Naive thymus-derived CD8-positive, alpha-beta T cell (primary cell): ENCODE measurements around the gene ADCY6. TPM values are rescaled to one million over a fixed set of nuclear protein-coding genes. Genes with fewer than 3 reads are reported as not detected.

Experiments
- ATAC-seq, 2 donors: fragments of 150-1000 bp; cut with Tn5 transposase in 1 of 2; sonication (Bioruptor Pico), chemical (Tn5 transposase) in 1 of 2; 1 replicate in 1 of 2; 2 replicates in 1 of 2; pipeline ENCODE4 v1.10.0; 2021; ENCODE audit warnings: mild to moderate bottlenecking in 2 of 2, moderate library complexity in 2 of 2
- POLR2A ChIA-PET: fragments of 350-600 bp; sonication (Branson Sonifier 250); formaldehyde crosslinking; loops from one replicate; lab custom pipeline; 2021; ENCODE audit warnings: antibody characterized with exemption; lab: Charles Lee
- DNase-seq, 10 donors: peaks; one replicate each; pipeline versions ENCODE4 v3.0.0 to v3.0.0-alpha.2; 2020 to 2022
- H3K27ac Mint-ChIP-seq, 10 donors: one replicate each; pipeline ENCODE4 v1.8.0; 2020 to 2022; ENCODE audit warnings: mild to moderate bottlenecking in 10 of 10, mixed read lengths in 10 of 10, moderate library complexity in 4 of 10, inconsistent platforms in 1 of 10
- H3K27me3 Mint-ChIP-seq, 5 donors: one replicate each; pipeline ENCODE4 v1.8.0; 2021 to 2022; ENCODE audit warnings: mixed read lengths in 5 of 5
- H3K36me3 Mint-ChIP-seq, 3 donors: one replicate each; pipeline ENCODE4 v1.8.0; 2020 to 2022; ENCODE audit warnings: mixed read lengths in 3 of 3, mild to moderate bottlenecking in 2 of 3, inconsistent platforms in 1 of 3
- H3K4me1 Mint-ChIP-seq, 4 donors: one replicate each; pipeline ENCODE4 v1.8.0; 2021 to 2022; ENCODE audit warnings: mixed read lengths in 4 of 4
- H3K4me3 Mint-ChIP-seq, 10 donors: one replicate each; pipeline ENCODE4 v1.8.0; 2020 to 2022; ENCODE audit warnings: mild to moderate bottlenecking in 10 of 10, mixed read lengths in 10 of 10, moderate library complexity in 6 of 10, inconsistent platforms in 1 of 10
- H3K9me3 Mint-ChIP-seq, 9 donors: one replicate each; pipeline ENCODE4 v1.8.0; 2020 to 2022; ENCODE audit warnings: mixed read lengths in 9 of 9, mild to moderate bottlenecking in 3 of 9, inconsistent platforms in 1 of 9, moderate library complexity in 1 of 9
- polyA plus RNA-seq, 3 donors: library from polyadenylated mRNA; unstranded; fragments of 300-500 nt; fragmentation: Illumina TruSeq; gene quantifications; one replicate each; pipeline ENCODE4 v1.2.3, GENCODE V29; 2021
- total RNA-seq, 8 experiments: library from RNA in 2 of 8; stranded (reverse) in 2 of 8; gene quantifications; one replicate each; pipeline ENCODE4 v1.2.3 and lab custom pipeline; 2021 to 2026

The ADCY6 gene
- total and polyA plus RNA-seq, 5 experiments from 2014 or later = not detected

GRCh38 chr12:48823281-48823680, 34.4 kb upstream of the ADCY6 start:
- Mint-ChIP-seq H3K4me1 (peaks cover under 1 to 8% (median 6%) of the 10 kb centered on the region in 4 donors), H3K36me3 (peaks cover 0 to under 1% (median 0%) of the 10 kb centered on the region in 3 donors), H3K4me3 (no peak overlapping the region), H3K27me3 (no peaks in the 10 kb centered on the region), H3K27ac (peak overlapping the region in 1 of 10 donors; percentile 16), H3K9me3 (no peaks in the 10 kb centered on the region)
- POLR2A ChIA-PET = interaction anchor here (0.6 kb wide), 1 partner anchor 11 kb away, joined by 3 read pairs; no protein-coding TSS in a partner anchor
- ATAC-seq (no peak), DNase-seq (no peak)

GRCh38 chr12:48822711-48823110, 33.8 kb upstream of the ADCY6 start:
- no peaks in the 10 kb centered on the region for H3K27me3 Mint-ChIP-seq
- no peaks in the 10 kb centered on the region for H3K36me3 Mint-ChIP-seq
- POLR2A ChIA-PET = no interaction called here
- peak overlapping the region in 1 of 10 donors; percentile 16 for H3K27ac Mint-ChIP-seq
- no peaks in the 10 kb centered on the region for H3K9me3 Mint-ChIP-seq
- peaks cover 4 to 14% (median 9%) of the 10 kb centered on the region in 4 donors for H3K4me1 Mint-ChIP-seq
- DNase-seq (peak in 1 of 10 donors; percentile 28), ATAC-seq (no peak)
- H3K4me3 Mint-ChIP-seq = no peak overlapping the region

- Mint-ChIP-seq H3K27ac (no peak overlapping the region), H3K27me3 (peaks cover 0 to 4% (median 0%) of the 10 kb centered on the region in 5 donors), H3K4me3 (no peak overlapping the region), H3K36me3 (no peaks in the 10 kb centered on the region), H3K9me3 (no peaks in the 10 kb centered on the region), H3K4me1 (peaks cover 8 to 20% (median 12%) of the 10 kb centered on the region in 4 donors)
- POLR2A ChIA-PET = no interaction called here
- peak in 1 of 10 donors; percentile 36 for DNase-seq
- ATAC-seq = no peak
Measured at GRCh38 chr12:48822139-48822538, 33.2 kb upstream of the ADCY6 start.

- ATAC-seq (no peak), DNase-seq (peak in 1 of 10 donors; percentile 14)
- H3K4me1 Mint-ChIP-seq = peaks cover 14 to 38% (median 26%) of the 10 kb centered on the region in 4 donors
- POLR2A ChIA-PET = no interaction called here
- H3K9me3 Mint-ChIP-seq = no peaks in the 10 kb centered on the region
- H3K4me3 Mint-ChIP-seq = peak overlapping the region in 9 of 10 donors; percentile 19 to 92 (median 73)
- H3K36me3 Mint-ChIP-seq = no peaks in the 10 kb centered on the region
- H3K27ac Mint-ChIP-seq = peak overlapping the region in 2 of 10 donors; percentile 41 to 63
- peaks cover 2 to 17% (median 5%) of the 10 kb centered on the region in 5 donors for H3K27me3 Mint-ChIP-seq
Measured at GRCh38 chr12:48819986-48820725, 31.3 kb upstream of the ADCY6 start.

- Mint-ChIP-seq H3K27me3 (peaks cover 2 to 17% (median 5%) of the 10 kb centered on the region in 5 donors), H3K4me3 (peak overlapping the region; percentile 78 to 92 (median 84)), H3K4me1 (peaks cover 15 to 49% (median 27%) of the 10 kb centered on the region in 4 donors), H3K36me3 (no peaks in the 10 kb centered on the region), H3K9me3 (no peaks in the 10 kb centered on the region), H3K27ac (peak overlapping the region in 9 of 10 donors; percentile 3 to 84 (median 65))
- DNase-seq (peak in 6 of 10 donors; percentile 18 to 60 (median 30)), ATAC-seq (peak in 1 of 2 donors; percentile 23)
- POLR2A ChIA-PET = no interaction called here
Measured at GRCh38 chr12:48818831-48819590, 30.1 kb upstream of the ADCY6 start.

- POLR2A ChIA-PET = interaction anchor here (1.0 kb wide), 1 partner anchor 33 kb away, joined by 3 read pairs; no protein-coding TSS in a partner anchor
- DNase-seq (peak; percentile 60 to 85 (median 74)), ATAC-seq (peak; percentile 78)
- Mint-ChIP-seq H3K27me3 (peaks cover 2 to 17% (median 5%) of the 10 kb centered on the region in 5 donors), H3K9me3 (no peaks in the 10 kb centered on the region), H3K4me1 (peaks cover 15 to 54% (median 31%) of the 10 kb centered on the region in 4 donors), H3K36me3 (no peaks in the 10 kb centered on the region), H3K4me3 (peak within 1 kb of the TSS; percentile 83 to 96 (median 89)), H3K27ac (peak within 1 kb of the TSS in 9 of 10 donors; percentile 3 to 84 (median 67))
Measured at GRCh38 chr12:48817873-48818830, 29.3 kb upstream of the ADCY6 start, which contains the start of gene CACNB3. Gene CACNB3, plus strand, starts transcription at chr12:48818496. Its CDS starts 434 bp downstream, at chr12:48818930.

GRCh38 chr12:48816143-48816854, 27.4 kb upstream of the ADCY6 start:
- POLR2A ChIA-PET = interaction anchor here (0.9 to 2.0 kb wide), 4 partner anchors 15 to 36 kb away, joined by 3 to 12 read pairs (median 5); partner anchors contain the start of gene DDX23
- H3K4me3 Mint-ChIP-seq = peak overlapping the region; percentile 71 to 96 (median 89)
- peaks cover 12 to 54% (median 32%) of the 10 kb centered on the region in 4 donors for H3K4me1 Mint-ChIP-seq
- peak overlapping the region in 3 of 10 donors; percentile 13 to 33 (median 19) for H3K27ac Mint-ChIP-seq
- peaks cover 2 to 17% (median 5%) of the 10 kb centered on the region in 5 donors for H3K27me3 Mint-ChIP-seq
- no peaks in the 10 kb centered on the region for H3K9me3 Mint-ChIP-seq
- ATAC-seq (no peak), DNase-seq (no peak)
- H3K36me3 Mint-ChIP-seq = no peaks in the 10 kb centered on the region

GRCh38 chr12:48815126-48816110, 26.5 kb upstream of the ADCY6 start:
- Mint-ChIP-seq H3K36me3 (no peaks in the 10 kb centered on the region), H3K27me3 (peaks cover 2 to 17% (median 5%) of the 10 kb centered on the region in 5 donors), H3K9me3 (no peaks in the 10 kb centered on the region), H3K27ac (peak overlapping the region in 4 of 10 donors; percentile 60 to 87 (median 64)), H3K4me1 (peaks cover 12 to 54% (median 32%) of the 10 kb centered on the region in 4 donors), H3K4me3 (peak overlapping the region; percentile 85 to 96 (median 90))
- DNase-seq = peak in 6 of 10 donors; percentile 21 to 61 (median 36)
- POLR2A ChIA-PET = interaction anchor here (0.7 to 2.0 kb wide), 4 partner anchors 11 to 864 kb away, joined by 3 to 12 read pairs (median 4); partner anchors contain the start of gene DDX23
- ATAC-seq = peak; percentile 37 to 40

GRCh38 chr12:48814262-48815125, 25.6 kb upstream of the ADCY6 start:
- Mint-ChIP-seq H3K9me3 (no peaks in the 10 kb centered on the region), H3K27ac (peak overlapping the region in 4 of 10 donors; percentile 4 to 79 (median 64))

More at GRCh38 chr12:48814262-48815125, 25.6 kb upstream of the ADCY6 start:
- peaks cover 12 to 54% (median 32%) of the 10 kb centered on the region in 4 donors for H3K4me1 Mint-ChIP-seq
- peaks cover 2 to 17% (median 5%) of the 10 kb centered on the region in 5 donors for H3K27me3 Mint-ChIP-seq
- DNase-seq (peak; percentile 34 to 77 (median 63)), ATAC-seq (peak; percentile 57 to 60)
- H3K4me3 Mint-ChIP-seq = peak overlapping the region; percentile 72 to 96 (median 90)
- no peaks in the 10 kb centered on the region for H3K36me3 Mint-ChIP-seq
- POLR2A ChIA-PET = interaction anchor here (0.7 to 2.0 kb wide), 3 partner anchors 12 to 863 kb away, joined by 3 to 12 read pairs (median 4); partner anchors contain the start of gene DDX23
